HG03097 (cell line): ENCODE data around the gene PIP4K2A.
"Not testable (repeated sequence)": the region's sequence is repeated elsewhere in the genome, so short reads cannot be mapped to it uniquely, and the experiment has no call there.

Experiments used
- ATAC-seq: cut with Tn5 transposase; IDR thresholded peaks from one replicate; pipeline ENCODE4 v1.9.1; 2021; ENCODE audit not compliant: unreplicated experiment, low FRiP score

Gene PIP4K2A

DNA sequence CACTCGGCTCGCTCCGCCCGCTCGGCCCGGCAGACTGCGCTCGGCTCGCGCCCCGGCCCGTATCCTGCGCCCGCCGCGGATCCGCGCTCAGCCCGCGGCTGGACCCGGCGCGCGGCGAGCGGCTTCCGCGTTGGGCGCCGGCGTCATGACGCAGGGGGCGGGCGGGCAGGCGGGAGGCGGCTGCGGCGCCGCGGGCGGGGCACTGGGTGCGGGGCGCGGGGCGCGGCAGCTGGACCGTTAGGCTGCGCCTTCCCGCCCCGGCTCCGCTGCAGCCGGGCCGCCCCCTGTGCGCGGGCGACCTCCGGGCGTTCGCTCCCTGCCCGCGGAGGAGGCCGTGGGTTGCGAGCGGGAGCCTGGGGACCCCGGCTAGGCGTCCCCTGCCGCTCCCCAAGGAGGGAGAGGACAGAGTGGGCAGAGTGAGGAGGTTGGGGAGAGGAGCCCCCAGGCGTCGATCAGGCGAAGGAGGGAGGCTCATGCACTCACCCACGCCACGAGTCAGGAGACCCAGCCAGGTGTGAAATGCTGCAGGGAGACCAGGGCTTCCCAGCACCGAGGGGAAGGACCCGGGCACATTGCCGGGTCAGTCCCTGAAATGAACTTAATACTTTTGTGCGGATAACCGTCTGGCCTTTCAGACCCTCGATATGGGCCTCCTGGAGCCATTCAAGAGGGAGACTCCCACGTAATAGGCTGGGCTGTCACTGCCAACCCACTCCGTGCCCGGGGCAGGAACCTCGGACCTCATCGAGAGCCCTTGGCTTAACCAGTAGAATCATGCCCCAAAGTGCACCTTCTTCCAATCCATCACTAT, at the start of gene PIP4K2A:
TSS of gene PIP4K2A (minus strand) at position 100 of the 811 bp plus-strand sequence. CDS start 252 bp downstream, outside the sequence.
- ATAC-seq, result peak; percentile 66

DNA sequence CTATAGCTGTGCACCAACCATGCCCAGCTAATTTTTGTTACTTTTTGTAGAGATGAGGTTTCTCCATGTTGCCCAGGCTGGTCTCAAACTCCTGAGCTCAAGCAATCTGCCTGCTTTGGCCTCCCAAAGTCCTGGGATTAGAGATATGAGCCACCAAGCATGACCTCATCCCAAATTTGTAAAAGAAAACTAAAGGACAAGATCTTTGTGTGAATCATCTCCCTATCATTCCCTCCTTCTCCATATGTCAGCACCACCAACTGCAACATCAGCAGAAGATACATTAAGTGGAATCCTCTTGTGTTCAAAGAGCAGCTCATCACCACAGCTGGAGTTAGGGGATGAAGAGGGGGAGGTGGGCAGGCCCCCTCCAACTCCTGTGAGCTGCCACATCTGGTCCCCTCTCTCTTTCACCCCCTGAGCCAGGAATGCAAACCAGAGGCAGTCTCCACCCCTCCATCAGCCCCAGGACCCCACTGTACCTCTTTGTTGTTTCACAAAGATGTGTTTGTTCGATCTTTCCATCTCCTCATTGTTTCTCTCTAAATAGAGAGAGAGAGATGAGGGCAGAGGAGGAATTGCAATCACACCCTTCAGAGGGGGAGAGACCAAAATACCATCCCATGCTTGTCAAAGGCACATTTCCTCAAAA, 47.3 kb upstream of the PIP4K2A start:
- ATAC-seq, result no peak

DNA sequence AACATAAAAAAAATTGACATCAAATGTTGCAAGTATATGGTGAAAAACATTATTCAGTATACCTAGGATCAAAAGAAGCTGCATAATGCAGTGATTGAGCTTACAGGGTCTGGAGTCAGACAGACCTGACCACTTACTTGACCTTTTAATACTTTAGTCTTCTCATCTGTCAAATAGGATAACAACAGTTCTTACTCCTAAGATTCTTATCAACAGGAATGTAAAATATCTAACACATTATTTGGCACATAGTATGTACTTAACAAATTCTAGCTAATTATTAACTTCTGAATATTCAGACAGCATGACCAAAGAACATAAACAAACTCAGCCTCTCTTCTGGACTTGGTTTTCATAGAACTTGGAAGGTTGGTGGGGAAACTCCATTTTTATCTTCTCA, 45.6 kb upstream of the PIP4K2A start:
- ATAC-seq, result no peak

- ATAC-seq, result no peak
Measured at GRCh38 chr10:22758867-22759266, 44.5 kb upstream of the PIP4K2A start.

DNA sequence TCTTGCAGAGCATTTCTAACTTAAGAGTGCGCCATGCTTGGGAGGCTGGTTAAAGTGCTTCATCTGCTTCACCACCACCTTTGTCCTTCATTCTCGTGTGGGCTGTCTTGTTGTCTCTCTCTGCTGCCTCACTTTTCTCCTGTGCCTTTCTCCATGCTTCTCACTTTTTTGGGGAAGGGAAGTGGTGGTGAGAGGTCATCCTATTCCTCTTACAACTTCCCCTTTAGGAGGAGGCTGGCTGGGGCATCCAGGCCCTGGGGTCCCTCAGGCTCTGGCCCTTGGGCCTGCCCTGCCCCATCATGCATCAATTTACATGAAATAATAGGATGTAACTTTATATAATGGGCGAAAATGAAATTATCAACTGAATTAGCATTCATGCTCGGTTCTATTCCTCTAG, 39.9 kb upstream of the PIP4K2A start:
- no peak for ATAC-seq

DNA sequence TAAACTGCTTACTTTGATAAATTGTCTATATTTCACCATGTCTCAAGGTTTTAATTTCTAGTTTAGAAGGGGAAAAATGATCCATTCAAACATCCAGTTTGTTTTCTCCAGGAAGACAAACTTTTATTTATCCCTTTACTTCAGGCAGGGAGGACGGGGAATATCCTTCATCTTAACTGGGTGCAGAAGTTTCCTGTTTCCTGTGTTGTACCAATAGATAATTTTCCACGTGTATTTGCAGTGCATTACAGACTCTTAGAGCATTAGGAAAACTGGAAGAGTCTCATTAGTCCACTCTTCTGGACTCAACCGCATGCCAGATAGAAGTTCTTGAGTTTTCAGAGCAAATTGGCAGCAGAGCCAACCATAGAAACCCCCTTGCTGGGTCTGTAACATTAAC, 39.4 kb upstream of the PIP4K2A start:
- ATAC-seq, result no peak

GRCh38 chr10:22752272-22752889, 38.0 kb upstream of the PIP4K2A start:
- ATAC-seq, result no peak

DNA sequence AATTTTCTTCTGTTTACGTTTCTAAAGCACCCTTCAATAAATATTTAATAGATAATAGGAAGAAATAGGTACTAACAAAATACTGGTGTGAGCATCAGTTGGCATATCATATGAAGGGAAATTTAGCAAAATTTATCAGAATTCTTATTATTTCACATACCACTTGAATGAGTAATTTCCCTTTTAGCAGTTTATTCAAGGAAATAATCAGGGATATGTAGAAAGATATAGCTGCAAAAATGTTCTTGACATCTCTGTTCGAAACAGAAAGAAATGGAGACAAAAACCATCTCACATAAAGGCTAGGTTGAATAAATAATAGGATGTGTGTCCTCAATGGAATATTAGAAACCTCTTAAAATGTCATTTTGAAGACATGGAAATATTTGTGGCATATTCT, 35.8 kb upstream of the PIP4K2A start:
- no peak for ATAC-seq

DNA sequence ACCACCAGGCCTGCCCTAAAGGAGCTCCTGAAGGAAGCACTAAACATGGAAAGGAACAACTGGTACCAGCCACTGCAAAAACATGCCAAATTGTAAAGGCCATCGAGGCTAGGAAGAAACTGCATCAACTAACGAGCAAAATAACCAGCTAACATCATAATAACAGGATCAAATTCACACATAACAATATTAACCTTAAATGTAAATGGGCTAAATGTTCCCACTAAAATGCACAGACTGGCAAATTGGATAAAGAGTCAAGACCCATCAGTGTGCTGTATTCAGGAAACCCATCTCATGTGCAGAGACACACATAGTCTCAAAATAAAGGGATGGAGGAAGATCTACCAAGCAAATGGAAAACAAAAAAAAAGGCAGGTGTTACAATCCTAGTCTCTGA, 30.5 kb upstream of the PIP4K2A start:
- not testable (repeated sequence) for ATAC-seq

DNA sequence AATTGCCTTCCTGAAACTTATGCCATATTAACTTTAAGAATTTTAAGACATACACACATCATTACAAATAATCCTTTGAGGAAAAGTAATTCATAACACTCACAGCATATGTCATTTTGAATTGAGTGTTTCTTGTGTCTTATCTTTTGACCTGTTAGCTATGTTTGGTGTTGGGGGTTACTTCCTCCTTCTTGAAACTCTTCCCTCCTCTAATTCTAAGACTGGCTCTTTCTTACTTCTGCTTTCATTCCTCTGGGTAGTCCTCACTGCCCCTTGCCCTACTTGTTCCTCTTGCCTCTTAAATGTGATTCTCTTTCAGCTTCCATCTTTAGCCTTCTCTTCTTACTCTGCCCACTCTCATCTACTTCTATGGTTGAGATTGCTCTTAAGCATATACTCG, 28.3 kb upstream of the PIP4K2A start:
- peak; percentile 83 for ATAC-seq

- ATAC-seq, result not testable (repeated sequence)
Measured at GRCh38 chr10:22741631-22742030, 27.3 kb upstream of the PIP4K2A start.

GRCh38 chr10:22740180-22740579, 25.8 kb upstream of the PIP4K2A start:
- ATAC-seq, result no peak

DNA sequence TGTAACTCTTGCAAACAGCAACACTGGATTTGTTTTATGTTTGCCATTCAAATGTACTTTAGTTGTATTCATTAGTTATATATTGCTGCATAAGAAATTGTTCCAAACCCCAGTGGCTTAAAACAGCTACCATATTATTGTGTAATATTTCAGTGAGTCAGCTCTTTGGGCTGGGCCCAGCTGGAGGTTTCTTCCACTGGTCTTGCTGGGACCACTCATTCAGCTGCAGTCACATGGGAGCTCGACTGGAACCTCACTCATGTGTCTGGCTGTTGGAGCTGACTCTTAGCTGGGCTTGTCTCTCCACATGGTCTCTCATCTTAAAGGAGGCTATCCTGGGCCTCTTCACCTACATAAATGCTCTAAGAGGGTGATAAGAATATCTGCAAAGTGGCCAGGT, 23.2 kb upstream of the PIP4K2A start:
- ATAC-seq, result no peak

DNA sequence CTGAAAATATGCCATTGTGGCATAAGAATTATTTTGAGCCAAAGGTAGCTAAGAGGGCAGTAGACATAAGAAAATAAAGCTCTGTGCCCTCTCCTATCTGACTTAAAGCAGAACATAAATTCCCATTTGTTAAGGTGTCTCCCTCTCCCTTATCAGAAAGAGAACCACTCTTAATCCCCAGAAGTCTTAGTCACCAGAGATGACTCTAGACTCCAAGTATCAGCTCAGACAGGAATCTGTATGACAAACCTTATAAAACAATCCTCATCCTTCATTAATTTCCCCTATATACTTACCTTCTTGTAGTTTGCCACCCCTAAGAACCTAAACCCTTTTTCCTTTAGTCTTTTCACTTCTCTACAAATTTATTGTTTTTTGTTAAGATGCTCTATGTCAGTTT, 21.8 kb upstream of the PIP4K2A start:
- no peak for ATAC-seq

- ATAC-seq, result no peak
Measured at GRCh38 chr10:22733992-22734391, 19.6 kb upstream of the PIP4K2A start.

- no peak for ATAC-seq
Measured at GRCh38 chr10:22727663-22728062, 13.3 kb upstream of the PIP4K2A start.

DNA sequence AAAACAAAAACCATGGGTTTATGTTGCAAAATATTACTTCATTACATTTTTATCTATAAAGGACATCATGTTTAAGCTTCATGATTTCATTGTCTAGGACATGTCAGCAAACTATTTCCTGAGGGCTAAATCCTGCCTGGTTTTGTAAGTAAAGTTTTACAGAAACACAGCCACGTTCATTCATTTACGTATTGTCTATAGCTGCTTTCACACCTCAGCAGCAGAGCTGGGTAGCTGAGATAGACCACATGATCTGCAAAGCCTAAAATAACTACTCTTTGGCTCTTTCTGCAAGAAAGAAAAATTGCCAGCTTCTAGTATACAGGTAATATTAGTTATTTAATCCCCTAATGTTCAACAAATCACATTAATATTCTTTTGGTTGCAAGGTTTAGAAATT, 12.7 kb upstream of the PIP4K2A start:
- no peak for ATAC-seq

GRCh38 chr10:22724773-22725172, 10.4 kb upstream of the PIP4K2A start:
- no peak for ATAC-seq

DNA sequence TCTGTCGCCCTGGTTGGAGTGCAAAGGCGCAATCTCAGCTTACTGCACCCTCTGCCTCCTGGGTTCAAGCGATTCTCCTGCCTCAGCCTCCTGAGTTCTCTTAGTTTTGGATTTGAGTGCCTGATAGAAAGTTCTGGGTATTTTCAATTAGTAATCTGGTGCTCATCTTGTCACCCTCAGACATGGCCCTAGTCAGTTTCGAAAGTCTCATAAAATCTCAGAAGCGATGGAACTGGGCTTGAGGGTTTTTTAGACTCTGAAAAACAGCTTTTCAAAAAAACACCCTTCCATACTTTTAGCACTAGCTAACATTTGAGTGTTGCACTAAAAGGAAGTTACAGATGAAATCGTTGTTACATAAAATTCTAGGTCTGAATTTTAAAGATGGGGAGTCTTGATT, 9.4 kb upstream of the PIP4K2A start:
- no peak for ATAC-seq

- peak; percentile 85 for ATAC-seq
Measured at GRCh38 chr10:22723343-22723779, 9.0 kb upstream of the PIP4K2A start.

DNA sequence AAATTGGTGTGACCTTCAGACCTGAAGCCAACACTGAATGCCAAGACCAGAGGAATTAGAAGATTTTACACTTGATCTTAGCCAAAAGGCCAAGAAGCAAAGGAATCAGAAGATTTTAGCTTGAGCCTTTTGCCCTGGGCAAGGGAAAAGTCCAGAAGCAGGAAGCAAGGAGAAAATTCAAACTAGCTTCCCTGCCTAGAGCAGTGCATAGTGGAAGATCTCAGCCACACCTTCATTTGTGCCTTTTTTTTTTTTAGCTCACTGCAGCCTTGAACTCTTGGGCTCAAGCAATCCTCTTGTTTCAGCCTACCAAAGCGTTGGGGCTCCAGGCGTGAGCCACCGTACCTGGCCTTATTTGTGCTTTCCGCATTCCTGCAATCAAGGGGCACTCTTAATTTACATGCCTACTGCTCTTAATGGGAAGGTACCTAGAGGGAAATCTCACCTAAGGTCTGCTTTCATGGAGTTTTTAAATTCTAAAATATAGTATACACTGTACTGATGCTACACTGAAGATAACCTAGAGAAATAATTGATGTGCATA, 8.3 kb upstream of the PIP4K2A start:
- ATAC-seq, result no peak
